Prostate gland (tissue), 2 donors: Measurements from ENCODE around the gene ITGA7.

Experiments used
- CTCF ChIP-seq, 4 experiments: fragments of 200-600 bp in 2 of 4; fragments of 450-650 bp in 2 of 4; sonication (generic) in 2 of 4; IDR thresholded peaks; 1 replicate in 3 of 4; 2 replicates in 1 of 4; pipeline ENCODE4 v1.5.1; 2016 to 2019; ENCODE audit warnings: antibody characterized with exemption in 4 of 4, mild to moderate bottlenecking in 2 of 4, moderate library complexity in 2 of 4
- POLR2A ChIP-seq: fragments of 450-650 bp; IDR thresholded peaks from one replicate; pipeline ENCODE4 v1.6.1; 2016; ENCODE audit warnings: antibody characterized with exemption, mild to moderate bottlenecking
- POLR2AphosphoS5 ChIP-seq: sonication (generic); formaldehyde crosslinking; IDR thresholded peaks from one replicate; pipeline ENCODE4 v1.6.1; 2017; ENCODE audit warnings: antibody characterized with exemption

GRCh38 chr12:55723516-55724225 is 16.0 kb upstream of the ITGA7 start:
- TF ChIP-seq POLR2A (no peak), CTCF (IDR thresholded peaks at IDR 0.05) (no peak), POLR2AphosphoS5 (no peak)
